Tibial nerve (tissue), 4 donors: ENCODE results near the gene TSSC4. TPM values are rescaled to one million over a fixed set of nuclear protein-coding genes. Genes with fewer than 3 reads are reported as not detected.

ENCODE experiments used
- DNase-seq, 2 donors: peaks; one replicate each; pipeline ENCODE4 v3.0.0-alpha.2; 2019; ENCODE audit warnings: low spot score in 2 of 2
- H3K27ac ChIP-seq, 4 donors: fragments of 200-600 bp; sonication (generic) in 3 of 4; one replicate each; pipeline ENCODE4 v1.5.1; 2017 to 2019; ENCODE audit warnings: mild to moderate bottlenecking in 1 of 4
- H3K27me3 ChIP-seq, 2 donors: fragments of 200-600 bp; sonication (generic) in 1 of 2; one replicate each; pipeline versions ENCODE4 v1.5.1 to v1.6.0; 2017 to 2019
- H3K36me3 ChIP-seq, 3 donors: fragments of 200-600 bp; sonication (generic); one replicate each; pipeline ENCODE4 v1.5.1; 2018 to 2019
- H3K4me1 ChIP-seq, 4 donors: fragments of 200-600 bp; sonication (generic) in 3 of 4; one replicate each; pipeline ENCODE4 v1.5.1; 2017 to 2019
- H3K4me3 ChIP-seq, 4 donors: fragments of 200-600 bp; sonication (generic) in 3 of 4; one replicate each; pipeline ENCODE4 v1.5.1; 2017 to 2019; ENCODE audit warnings: mild to moderate bottlenecking in 1 of 4, moderate library complexity in 1 of 4
- H3K9me3 ChIP-seq, 4 donors: fragments of 200-600 bp; sonication (generic) in 3 of 4; one replicate each; pipeline ENCODE4 v1.5.1; 2017 to 2019
- EP300 ChIP-seq, 2 donors: sonication (generic); formaldehyde crosslinking; IDR thresholded peaks; one replicate each; pipeline ENCODE4 v1.6.1; 2017; ENCODE audit warnings: antibody characterized with exemption in 2 of 2, mild to moderate bottlenecking in 1 of 2
- POLR2A ChIP-seq, 2 donors: fragments of 450-650 bp; IDR thresholded peaks; one replicate each; pipeline ENCODE4 v1.6.1; 2017; ENCODE audit warnings: antibody characterized with exemption in 2 of 2, mild to moderate bottlenecking in 2 of 2, moderate library complexity in 2 of 2
- WGBS, 2 donors: methylation state at CpG; one replicate each; pipeline ENCODE4 v1.1.5; 2018; 5-methylcytosine and 5-hydroxymethylcytosine counted together
- total RNA-seq, 4 donors: library from RNA; depleted of rRNA; stranded (reverse); fragments of >200 nt; gene quantifications; one replicate each; pipeline ENCODE4 v1.1.0, GENCODE V29; 2016
- TF ChIP-seq, protein P1 (sequence below), 5 experiments: fragments of 200-600 bp in 3 of 5; fragments of 450-650 bp in 2 of 5; sonication (generic) in 3 of 5; IDR thresholded peaks; one replicate each; pipeline ENCODE4 v1.5.1; 2016 to 2019; ENCODE audit warnings: antibody characterized with exemption in 5 of 5, mild to moderate bottlenecking in 3 of 5, moderate library complexity in 2 of 5

Gene TSSC4
- total RNA-seq, 4 donors from 2014 or later: 44.8 to 54.3 (median 49.1) TPM

GRCh38 chr11:2420502-2421225 lies 20.1 kb downstream of the TSSC4 start:
- TF ChIP-seq EP300 (IDR thresholded peaks at IDR 0.05) (no peak), POLR2A (IDR thresholded peaks at IDR 0.05) (no peak)
- TF ChIP-seq, protein P1, sequence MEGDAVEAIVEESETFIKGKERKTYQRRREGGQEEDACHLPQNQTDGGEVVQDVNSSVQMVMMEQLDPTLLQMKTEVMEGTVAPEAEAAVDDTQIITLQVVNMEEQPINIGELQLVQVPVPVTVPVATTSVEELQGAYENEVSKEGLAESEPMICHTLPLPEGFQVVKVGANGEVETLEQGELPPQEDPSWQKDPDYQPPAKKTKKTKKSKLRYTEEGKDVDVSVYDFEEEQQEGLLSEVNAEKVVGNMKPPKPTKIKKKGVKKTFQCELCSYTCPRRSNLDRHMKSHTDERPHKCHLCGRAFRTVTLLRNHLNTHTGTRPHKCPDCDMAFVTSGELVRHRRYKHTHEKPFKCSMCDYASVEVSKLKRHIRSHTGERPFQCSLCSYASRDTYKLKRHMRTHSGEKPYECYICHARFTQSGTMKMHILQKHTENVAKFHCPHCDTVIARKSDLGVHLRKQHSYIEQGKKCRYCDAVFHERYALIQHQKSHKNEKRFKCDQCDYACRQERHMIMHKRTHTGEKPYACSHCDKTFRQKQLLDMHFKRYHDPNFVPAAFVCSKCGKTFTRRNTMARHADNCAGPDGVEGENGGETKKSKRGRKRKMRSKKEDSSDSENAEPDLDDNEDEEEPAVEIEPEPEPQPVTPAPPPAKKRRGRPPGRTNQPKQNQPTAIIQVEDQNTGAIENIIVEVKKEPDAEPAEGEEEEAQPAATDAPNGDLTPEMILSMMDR (IDR thresholded peaks at IDR 0.05): peak; percentile 91 to 98 (median 94)
- Histone ChIP-seq H3K4me3 (no peak overlapping the region), H3K27ac (peak overlapping the region in 1 of 4 donors; percentile 35), H3K9me3 (no peaks in the 10 kb centered on the region), H3K4me1 (peaks cover 0 to 15% (median 4%) of the 10 kb centered on the region in 4 donors), H3K27me3 (peaks cover 0 to 4% of the 10 kb centered on the region in 2 donors), H3K36me3 (no peaks in the 10 kb centered on the region)
- DNase-seq: peak; percentile 42 to 59
- 19 to 37% methylated on average over 19 to 37 of the region's 44 CpGs for WGBS, 2 donors

DNA sequence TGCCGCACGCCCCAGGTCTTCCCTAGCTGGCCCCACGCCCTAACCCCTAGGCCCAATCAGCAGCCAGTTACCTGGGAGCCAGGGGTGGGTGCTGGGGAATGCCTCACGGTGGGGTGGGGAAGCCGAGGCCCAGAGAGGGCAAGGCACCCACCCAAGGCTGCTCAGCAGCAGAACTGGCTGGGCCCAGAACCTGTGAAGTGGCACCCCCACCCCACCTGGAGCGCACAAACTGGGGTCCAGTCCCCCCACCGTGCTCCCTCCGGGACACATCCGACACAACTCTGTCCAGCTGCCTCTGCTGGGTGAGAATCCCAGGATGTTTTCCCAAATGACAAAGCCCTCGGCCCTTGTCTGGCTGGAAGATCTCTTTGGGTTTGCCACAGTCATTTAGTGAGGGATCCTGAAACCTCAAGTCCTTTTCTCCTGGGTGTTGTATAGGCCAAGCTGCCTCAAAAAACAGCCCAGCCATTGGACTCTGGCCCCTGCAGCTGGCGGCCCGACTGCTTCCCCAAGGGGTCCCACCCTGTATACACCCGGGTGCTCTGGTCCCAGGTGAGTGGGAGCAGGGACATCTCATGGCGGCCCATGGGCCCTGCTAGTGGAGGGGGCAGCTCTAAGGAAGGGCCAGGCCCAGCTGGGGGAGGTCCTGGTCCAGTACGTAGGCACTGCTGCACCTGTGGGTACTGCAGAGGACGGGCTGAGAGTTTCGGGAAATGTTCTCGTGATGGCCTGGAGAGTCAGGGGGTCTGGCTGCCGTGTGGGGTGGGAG lies 20.9 kb downstream of the TSSC4 start:
- Histone ChIP-seq H3K36me3 (no peaks in the 10 kb centered on the region), H3K4me3 (no peak overlapping the region), H3K27me3 (peaks cover 0 to 4% of the 10 kb centered on the region in 2 donors), H3K9me3 (no peaks in the 10 kb centered on the region), H3K27ac (no peak overlapping the region), H3K4me1 (peaks cover 0 to 15% (median 4%) of the 10 kb centered on the region in 4 donors)
- 78 to 83% methylated on average over 14 to 18 of the region's 19 CpGs for WGBS, 2 donors
- TF ChIP-seq EP300 (IDR thresholded peaks at IDR 0.05) (no peak), POLR2A (IDR thresholded peaks at IDR 0.05) (no peak)
- TF ChIP-seq, protein P1 (IDR thresholded peaks at IDR 0.05): no peak
- DNase-seq: no peak

- H3K4me1 ChIP-seq: peaks cover 0 to 15% (median 4%) of the 10 kb centered on the region in 4 donors
- no peak overlapping the region for H3K4me3 ChIP-seq
- no peak for TF ChIP-seq EP300 (IDR thresholded peaks at IDR 0.05)
- TF ChIP-seq POLR2A (IDR thresholded peaks at IDR 0.05): no peak
- TF ChIP-seq, protein P1 (IDR thresholded peaks at IDR 0.05): no peak
- no peaks in the 10 kb centered on the region for H3K9me3 ChIP-seq
- H3K36me3 ChIP-seq: no peaks in the 10 kb centered on the region
- H3K27ac ChIP-seq: no peak overlapping the region
- H3K27me3 ChIP-seq: peaks cover 0 to 4% of the 10 kb centered on the region in 2 donors
- WGBS, 2 donors: 85 to 93% methylated on average over 8 to 10 of the region's 17 CpGs
- DNase-seq: no peak
Observed at GRCh38 chr11:2421996-2422395, 21.4 kb downstream of the TSSC4 start.

GRCh38 chr11:2422461-2423156 lies 22.1 kb downstream of the TSSC4 start:
- no peak overlapping the region for H3K27ac ChIP-seq
- TF ChIP-seq EP300 (IDR thresholded peaks at IDR 0.05) (no peak), POLR2A (IDR thresholded peaks at IDR 0.05) (no peak)
- TF ChIP-seq, protein P1 (IDR thresholded peaks at IDR 0.05): no peak
- no peak for DNase-seq
- H3K4me3 ChIP-seq: no peak overlapping the region
- WGBS, 2 donors: 86 to 89% methylated on average over 10 of the region's 14 CpGs
- H3K9me3 ChIP-seq: no peaks in the 10 kb centered on the region
- peaks cover 0 to 4% of the 10 kb centered on the region in 2 donors for H3K27me3 ChIP-seq
- H3K36me3 ChIP-seq: no peaks in the 10 kb centered on the region
- H3K4me1 ChIP-seq: peaks cover 0 to 15% (median 4%) of the 10 kb centered on the region in 4 donors
